NCI-H526 (cell line): ENCODE results near the gene M1AP.
A peak's percentile ranks its signal among the peaks of the same experiment; 100 is the strongest.

ENCODE experiments used
- DNase-seq, 2 experiments: peaks; one replicate each; lab custom pipeline; 2025; lab: John Stamatoyannopoulos, UW

M1AP gene, protein sequence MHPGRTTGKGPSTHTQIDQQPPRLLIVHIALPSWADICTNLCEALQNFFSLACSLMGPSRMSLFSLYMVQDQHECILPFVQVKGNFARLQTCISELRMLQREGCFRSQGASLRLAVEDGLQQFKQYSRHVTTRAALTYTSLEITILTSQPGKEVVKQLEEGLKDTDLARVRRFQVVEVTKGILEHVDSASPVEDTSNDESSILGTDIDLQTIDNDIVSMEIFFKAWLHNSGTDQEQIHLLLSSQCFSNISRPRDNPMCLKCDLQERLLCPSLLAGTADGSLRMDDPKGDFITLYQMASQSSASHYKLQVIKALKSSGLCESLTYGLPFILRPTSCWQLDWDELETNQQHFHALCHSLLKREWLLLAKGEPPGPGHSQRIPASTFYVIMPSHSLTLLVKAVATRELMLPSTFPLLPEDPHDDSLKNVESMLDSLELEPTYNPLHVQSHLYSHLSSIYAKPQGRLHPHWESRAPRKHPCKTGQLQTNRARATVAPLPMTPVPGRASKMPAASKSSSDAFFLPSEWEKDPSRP

DNA sequence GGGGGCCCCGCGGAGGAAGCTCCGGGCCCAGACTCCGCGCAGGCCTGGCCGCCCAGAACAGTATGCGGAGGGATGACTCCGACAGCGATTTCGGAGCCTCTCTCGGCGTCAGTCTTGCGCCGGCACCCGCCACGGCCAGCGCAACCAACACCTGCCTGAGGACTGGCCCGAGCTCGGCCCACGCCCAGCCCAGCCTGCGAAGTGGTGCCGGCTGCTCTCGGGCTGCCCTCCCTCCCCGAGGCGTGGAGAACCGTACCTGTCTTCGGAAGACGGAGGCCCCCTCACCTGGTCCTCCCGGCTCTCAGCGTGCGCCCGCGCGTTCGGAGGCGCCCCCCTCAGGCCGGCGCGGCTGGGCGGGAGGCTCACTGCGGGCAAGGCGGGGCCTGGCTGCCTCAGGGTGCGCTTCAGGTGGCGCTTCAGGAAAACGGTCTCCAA, at the start of gene M1AP:
Gene M1AP (minus strand): TSS at position 322 of the 435 bp plus-strand sequence. CDS start 8,055 bp downstream, outside the sequence.
- DNase-seq: no peak

- DNase-seq: no peak
These were observed 48.7 kb upstream of the M1AP start for GRCh38 chr2:74696829-74697228.

DNA sequence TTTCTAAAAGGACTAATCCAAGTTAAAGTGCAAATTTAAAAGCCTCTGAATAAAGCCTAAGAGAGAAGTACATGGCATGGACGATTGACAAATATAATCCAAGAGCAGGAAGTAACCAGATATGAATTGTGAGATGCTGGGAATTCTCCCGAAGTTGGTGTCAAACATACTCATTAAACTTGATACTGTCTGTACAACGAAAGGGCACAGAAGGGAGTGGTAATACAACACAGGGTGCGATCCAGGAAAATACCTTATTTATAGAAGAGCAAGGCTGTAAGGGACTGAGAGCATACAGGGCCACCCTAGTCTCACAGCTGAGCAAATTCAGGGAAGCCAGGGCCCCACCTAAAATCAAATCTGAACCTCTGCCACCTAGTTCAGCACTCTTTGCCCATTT, 47.5 kb upstream of the M1AP start:
- no peak for DNase-seq

DNA sequence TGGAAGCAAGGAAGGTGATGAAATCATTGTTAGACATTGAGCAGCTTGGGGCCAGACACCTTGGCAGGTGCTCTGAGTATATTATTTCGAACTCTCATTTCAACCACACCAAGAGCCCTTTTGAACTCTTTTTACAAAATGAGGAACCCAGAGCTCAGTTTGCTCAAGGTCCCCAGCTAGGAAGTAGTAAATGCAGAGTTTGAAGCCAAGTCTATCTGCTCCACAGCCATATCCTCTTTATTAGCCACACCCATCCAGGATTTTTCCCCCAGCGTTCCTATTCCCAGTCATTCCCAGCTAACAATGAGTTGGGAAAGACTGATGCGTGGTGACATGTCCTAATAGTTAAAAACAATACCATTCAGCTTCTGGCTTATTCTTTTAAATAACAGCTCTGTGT, 46.2 kb upstream of the M1AP start:
- no peak for DNase-seq

DNA sequence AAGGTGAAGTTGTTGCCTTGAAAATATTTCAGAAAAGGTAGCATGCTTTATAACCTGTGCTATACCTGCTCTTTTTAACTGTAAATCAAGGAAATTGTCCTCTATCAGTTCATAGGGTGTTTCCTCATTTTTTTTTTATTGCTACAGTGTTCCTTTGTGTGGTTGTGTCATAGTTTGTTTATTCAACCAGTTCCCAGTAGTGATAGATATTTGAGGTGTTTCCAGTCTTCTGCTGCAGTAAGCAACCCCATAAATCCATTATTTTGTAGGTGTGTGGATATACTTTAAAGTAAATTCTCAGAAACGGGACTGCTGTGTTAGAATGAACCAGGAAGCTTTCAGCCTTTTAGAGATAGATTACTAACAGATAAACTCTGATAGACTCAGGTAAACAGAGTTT, 45.5 kb upstream of the M1AP start:
- no peak for DNase-seq

DNA sequence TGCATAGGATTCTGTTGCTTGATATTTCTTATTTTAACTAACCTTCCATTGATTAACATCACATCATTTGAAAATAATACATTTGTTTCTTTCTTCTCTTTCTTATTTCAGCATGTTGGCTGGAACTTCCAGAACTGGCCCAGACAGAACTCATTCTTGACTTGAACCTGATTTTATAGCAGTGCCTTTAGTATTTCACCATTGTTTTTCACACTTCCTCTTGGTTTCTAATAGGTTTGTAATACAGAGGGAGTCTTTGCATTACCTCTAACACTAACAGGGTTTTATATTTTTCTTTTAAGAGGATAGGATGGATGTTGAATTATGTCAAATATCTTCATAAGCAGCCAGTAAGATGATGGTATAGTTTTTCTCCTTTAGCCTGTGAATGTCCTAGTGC, 45.1 kb upstream of the M1AP start:
- DNase-seq: no peak

DNA sequence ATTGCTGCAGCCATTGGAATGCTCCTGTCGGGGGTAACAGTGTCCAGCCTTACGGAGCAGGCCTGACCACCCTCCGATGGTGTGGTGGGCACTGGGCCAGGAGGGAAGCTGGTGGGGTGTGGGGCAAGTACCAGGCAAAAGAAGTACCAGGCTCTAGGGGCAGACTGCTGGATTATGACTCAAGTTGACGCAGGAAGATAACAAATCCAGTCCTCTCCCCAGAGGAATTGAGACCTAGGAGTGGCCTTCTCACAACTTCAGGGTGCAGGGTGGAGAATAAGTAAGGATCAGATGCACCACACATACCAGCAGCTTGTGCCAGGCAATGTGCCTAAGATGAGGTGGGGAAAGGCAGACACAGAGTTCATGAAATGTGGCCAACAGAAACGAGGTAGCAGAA, 43.8 kb upstream of the M1AP start:
- no peak for DNase-seq

GRCh38 chr2:74690571-74690970, 42.4 kb upstream of the M1AP start:
- DNase-seq: peak; percentile 29 to 70

GRCh38 chr2:74689671-74690070, 41.5 kb upstream of the M1AP start:
- DNase-seq: no peak

DNA sequence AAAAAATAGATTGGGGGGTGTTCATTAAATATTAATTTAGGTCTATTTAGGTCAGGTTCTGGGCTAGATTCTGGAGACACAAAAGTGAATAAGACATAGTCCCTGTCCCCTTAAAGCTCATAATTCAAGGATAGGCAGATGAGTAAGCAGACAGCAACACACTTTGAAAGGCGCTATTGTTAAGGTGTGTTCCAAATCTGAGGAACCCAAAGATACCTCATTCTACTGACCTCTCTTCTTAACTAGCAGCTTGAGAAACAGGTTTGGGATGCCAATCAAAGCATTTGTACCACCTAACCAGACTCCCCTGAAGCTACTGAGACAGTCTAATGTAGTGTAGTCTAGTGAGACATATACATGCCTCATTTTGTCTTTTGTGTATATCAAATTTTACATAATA, 40.8 kb upstream of the M1AP start:
- DNase-seq: no peak

- peak in 1 of 2 experiments; percentile 7 for DNase-seq
These were observed 37.3 kb upstream of the M1AP start for GRCh38 chr2:74685408-74685807.

DNA sequence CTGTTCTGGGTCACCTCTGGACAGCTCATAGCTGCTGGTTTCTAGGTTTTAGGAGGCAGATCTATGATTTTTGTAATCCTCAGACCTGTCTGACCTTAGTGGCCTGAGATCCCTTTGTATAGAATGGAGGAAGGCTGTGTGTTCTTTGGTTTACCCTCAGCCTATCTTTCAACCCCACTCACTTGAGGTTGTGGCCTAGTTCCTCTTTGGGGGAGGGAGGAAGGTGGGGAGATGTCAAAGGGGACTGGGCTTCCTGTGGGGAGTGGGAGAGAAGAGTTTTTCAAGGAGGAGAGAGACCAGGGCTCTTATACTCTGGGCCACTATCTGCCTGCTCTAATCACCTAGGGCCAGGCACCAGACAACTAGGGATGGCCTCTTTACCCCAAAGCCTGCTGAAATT, 34.4 kb upstream of the M1AP start:
- no peak for DNase-seq

- no peak for DNase-seq
These were observed 31.5 kb upstream of the M1AP start for GRCh38 chr2:74679615-74680014.

- no peak for DNase-seq
These were observed 28.2 kb upstream of the M1AP start for GRCh38 chr2:74676331-74676730.

- DNase-seq: no peak
These were observed 27.0 kb upstream of the M1AP start for GRCh38 chr2:74675090-74675489.

- DNase-seq: no peak
These were observed 25.8 kb upstream of the M1AP start for GRCh38 chr2:74673826-74674528.

DNA sequence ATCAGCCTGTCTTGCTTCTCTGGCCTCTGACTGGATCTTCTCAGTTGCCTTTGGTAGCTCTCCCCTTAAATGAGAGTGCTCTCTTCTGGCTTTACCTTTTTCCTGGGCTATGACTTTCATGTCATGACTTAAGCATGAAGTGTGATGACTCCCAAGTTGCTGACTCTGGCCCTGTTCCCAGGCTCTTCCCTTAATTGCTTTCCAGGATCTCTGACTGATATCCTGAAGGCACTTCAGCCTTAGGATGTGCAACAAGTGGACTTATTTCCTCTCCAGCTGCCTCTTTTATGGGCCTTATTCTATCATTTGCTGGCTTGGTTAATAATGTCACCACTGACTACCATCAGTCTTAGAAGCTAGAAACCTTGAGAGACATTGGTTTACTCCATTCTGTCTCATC, 23.3 kb upstream of the M1AP start:
- DNase-seq: no peak

DNA sequence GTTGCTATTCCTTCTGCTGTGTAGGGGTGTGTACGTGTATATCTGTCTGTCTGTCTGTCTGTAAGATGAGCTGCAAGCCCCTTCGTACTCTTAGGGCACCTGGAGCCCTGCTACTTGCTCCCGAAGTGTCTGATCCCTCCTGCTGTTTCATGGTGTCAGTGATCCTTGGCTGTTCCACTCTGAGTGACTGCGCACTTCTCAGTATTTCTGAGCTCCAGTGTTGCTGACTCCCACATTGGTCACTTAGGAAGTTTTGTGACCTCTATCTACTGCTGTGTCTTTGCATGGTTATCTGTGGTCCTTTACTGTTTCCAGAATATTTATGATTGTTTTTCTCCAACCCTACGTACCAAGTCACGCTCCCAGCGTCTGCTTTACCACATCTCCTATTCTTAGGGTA, 22.1 kb upstream of the M1AP start:
- no peak for DNase-seq

GRCh38 chr2:74668087-74668486, 20.0 kb upstream of the M1AP start:
- DNase-seq: no peak

- no peak for DNase-seq
These were observed 11.3 kb upstream of the M1AP start for GRCh38 chr2:74659462-74659861.

DNA sequence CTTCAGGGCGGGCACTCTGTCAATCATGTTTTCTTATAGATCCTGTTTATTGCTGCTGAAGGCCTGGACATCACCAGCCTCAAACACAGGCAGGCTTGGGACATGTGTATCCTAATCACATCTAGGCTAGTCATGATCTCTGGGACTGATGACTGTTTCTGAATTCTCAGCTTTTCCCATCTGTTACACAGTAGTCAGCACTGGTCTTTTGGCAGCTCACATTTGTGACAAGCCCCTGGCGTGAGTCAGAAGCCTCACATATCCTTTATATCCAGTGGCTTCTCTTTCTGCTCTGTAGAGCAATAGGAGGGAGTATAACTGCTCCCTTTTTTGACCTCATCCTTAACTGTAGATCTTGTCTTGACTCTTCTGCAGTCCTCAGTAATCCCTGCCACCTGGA, 10.4 kb upstream of the M1AP start:
- no peak for DNase-seq

DNA sequence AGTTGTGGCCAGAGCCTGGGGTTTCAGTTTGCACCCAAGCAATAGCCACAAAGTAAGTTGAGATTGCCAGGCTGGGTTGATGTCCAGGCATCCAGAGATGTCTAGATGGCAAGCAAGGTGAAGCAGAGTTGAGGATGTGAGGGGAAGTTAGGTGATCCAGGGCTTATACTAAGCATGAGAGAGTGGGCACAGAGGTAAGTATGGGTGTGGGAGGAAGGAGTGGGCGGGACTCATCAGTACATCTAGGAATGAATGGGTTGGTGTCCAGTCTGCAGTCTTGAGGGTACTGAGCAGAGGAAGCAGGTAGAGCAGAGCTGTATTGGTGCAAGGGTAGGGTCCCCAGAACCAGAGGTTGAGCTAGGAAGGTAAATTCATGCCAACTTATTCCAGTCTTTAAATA, 7.4 kb upstream of the M1AP start:
- DNase-seq: no peak
